Measurements from ENCODE around the gene GRM1. TPM values are rescaled to one million over a fixed set of nuclear protein-coding genes. Genes with fewer than 3 reads are reported as not detected.

GRM1 gene
- total and polyA plus RNA-seq, 2 donors (not counting 1 experiment from before 2014, with no cell fraction given): not detected

DNA sequence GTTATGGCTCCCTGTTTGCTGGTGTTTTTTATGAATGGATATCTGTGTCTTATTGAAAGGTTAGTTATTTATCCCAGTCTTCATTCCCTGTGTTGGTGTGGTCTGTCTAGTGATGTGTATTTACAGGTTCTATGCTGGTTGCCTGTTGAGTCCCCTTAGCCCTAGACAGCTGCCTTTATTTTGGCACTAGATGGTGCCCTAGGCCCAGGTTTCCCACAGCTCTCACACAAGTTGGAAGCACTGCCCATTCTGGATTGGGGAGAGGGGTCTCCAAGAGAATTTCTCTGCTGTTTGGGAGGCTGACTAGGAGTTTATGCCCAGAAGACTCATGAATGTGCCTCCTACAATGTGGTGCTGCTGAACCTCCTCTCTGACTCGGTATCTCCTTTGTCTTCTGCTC lies 12.4 kb downstream of the GRM1 start:
- no peaks in the 10 kb centered on the region for H3K79me2 ChIP-seq (ENCODE audit: control insufficient read depth, insufficient read depth, low read length)
- Mint-ChIP-seq H3K4me3 (no peak overlapping the region), H3K27me3 (no peaks in the 10 kb centered on the region), H3K4me1 (no peaks in the 10 kb centered on the region), H3K9me3 (ENCODE audit: insufficient read depth) (peaks cover 14% of the 10 kb centered on the region), H3K27ac (no peak overlapping the region)
- intact Hi-C loops (cut with micrococcal nuclease): no loop called here
- ChIA-PET CTCF (no interaction called here), POLR2A (no interaction called here)
- no CpG with 5 or more reads among the region's 1 CpG for WGBS (ENCODE audit: insufficient coverage)
- H3K36me3 ChIP-seq (replicated peaks in 1 of 2; ENCODE audit: control extremely low read depth in 1 of 2, control insufficient read depth in 1 of 2, extremely low read depth in 1 of 2, insufficient read depth in 2 of 2, low read length in 1 of 2): no peaks in the 10 kb centered on the region
- DNase-seq (no peak), ATAC-seq (ENCODE audit: low read depth) (no peak)
- H3K4me1 ChIP-seq (ENCODE audit: control insufficient read depth in 2 of 2, insufficient read depth in 2 of 2, low read length in 2 of 2): no peaks in the 10 kb centered on the region
- peaks cover 2 to 8% (median 3%) of the 10 kb centered on the region in 3 donors for H3K9me3 ChIP-seq (ENCODE audit: control extremely low read depth in 1 of 3, control insufficient read depth in 2 of 3, insufficient read depth in 1 of 3, low read length in 2 of 3)
- H3K4me2 ChIP-seq (replicated peaks; ENCODE audit: low read depth, low read length, poor library complexity, severe bottlenecking): no peak overlapping the region
- H3K27ac ChIP-seq (ENCODE audit: low read length in 2 of 2): no peak overlapping the region
- H3K4me3 ChIP-seq (ENCODE audit: control extremely low read depth in 1 of 5, extremely low read depth in 1 of 5, insufficient read depth in 1 of 5, low read depth in 2 of 5, low read length in 4 of 5): no peak overlapping the region
- H2AFZ ChIP-seq (ENCODE audit: insufficient read depth, low read depth, low read length, poor library complexity, severe bottlenecking): no peak overlapping the region
- H3K27me3 ChIP-seq (replicated peaks in 1 of 4; ENCODE audit: control extremely low read depth in 1 of 4, control insufficient read depth in 3 of 4, insufficient read depth in 4 of 4, low read length in 3 of 4): no peaks in the 10 kb centered on the region
- TF ChIP-seq EZH2 (IDR thresholded peaks at IDR 0.05; ENCODE audit: borderline replicate concordance, insufficient read depth, low read depth, low read length, poor library complexity, severe bottlenecking): no peak
- TF ChIP-seq, protein P1, sequence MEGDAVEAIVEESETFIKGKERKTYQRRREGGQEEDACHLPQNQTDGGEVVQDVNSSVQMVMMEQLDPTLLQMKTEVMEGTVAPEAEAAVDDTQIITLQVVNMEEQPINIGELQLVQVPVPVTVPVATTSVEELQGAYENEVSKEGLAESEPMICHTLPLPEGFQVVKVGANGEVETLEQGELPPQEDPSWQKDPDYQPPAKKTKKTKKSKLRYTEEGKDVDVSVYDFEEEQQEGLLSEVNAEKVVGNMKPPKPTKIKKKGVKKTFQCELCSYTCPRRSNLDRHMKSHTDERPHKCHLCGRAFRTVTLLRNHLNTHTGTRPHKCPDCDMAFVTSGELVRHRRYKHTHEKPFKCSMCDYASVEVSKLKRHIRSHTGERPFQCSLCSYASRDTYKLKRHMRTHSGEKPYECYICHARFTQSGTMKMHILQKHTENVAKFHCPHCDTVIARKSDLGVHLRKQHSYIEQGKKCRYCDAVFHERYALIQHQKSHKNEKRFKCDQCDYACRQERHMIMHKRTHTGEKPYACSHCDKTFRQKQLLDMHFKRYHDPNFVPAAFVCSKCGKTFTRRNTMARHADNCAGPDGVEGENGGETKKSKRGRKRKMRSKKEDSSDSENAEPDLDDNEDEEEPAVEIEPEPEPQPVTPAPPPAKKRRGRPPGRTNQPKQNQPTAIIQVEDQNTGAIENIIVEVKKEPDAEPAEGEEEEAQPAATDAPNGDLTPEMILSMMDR (IDR thresholded peaks at IDR 0.05): no peak
- H4K20me1 ChIP-seq (ENCODE audit: control insufficient read depth, insufficient read depth, low read length, poor library complexity, severe bottlenecking): no peaks in the 10 kb centered on the region
- H3K9ac ChIP-seq (ENCODE audit: low read length): no peak overlapping the region

DNA sequence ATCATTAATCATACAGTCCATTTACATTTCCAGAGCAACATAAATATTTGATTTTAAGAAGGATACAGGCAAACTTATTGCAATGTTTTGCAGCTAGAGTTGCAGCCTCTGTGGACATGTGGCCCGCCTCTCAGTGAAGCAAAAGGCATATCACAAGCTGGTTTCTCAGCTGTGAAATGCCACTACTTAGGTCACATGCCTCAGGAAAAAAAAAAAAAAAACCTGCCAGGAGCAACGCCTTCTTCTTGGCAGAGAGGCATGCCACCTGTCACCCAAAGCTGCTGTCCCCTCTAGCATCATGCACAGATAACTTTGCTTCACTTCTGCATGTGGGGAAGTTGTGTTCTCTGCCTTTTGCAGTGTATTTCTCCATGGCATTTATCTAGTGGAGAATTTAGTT lies 18.5 kb downstream of the GRM1 start:
- H3K9ac ChIP-seq (ENCODE audit: low read length): no peak overlapping the region
- intact Hi-C loops (cut with micrococcal nuclease): no loop called here
- H3K79me2 ChIP-seq (ENCODE audit: control insufficient read depth, insufficient read depth, low read length): no peaks in the 10 kb centered on the region
- no peak for ATAC-seq (ENCODE audit: low read depth)
- 100% methylated on average over 1 of the region's 2 CpGs for WGBS (ENCODE audit: insufficient coverage)
- TF ChIP-seq EZH2 (IDR thresholded peaks at IDR 0.05; ENCODE audit: borderline replicate concordance, insufficient read depth, low read depth, low read length, poor library complexity, severe bottlenecking): no peak
- TF ChIP-seq, protein P1 (IDR thresholded peaks at IDR 0.05): no peak
- H4K20me1 ChIP-seq (ENCODE audit: control insufficient read depth, insufficient read depth, low read length, poor library complexity, severe bottlenecking): no peaks in the 10 kb centered on the region
- POLR2A ChIA-PET: no interaction called here
- H2AFZ ChIP-seq (ENCODE audit: insufficient read depth, low read depth, low read length, poor library complexity, severe bottlenecking): no peak overlapping the region
- no peak overlapping the region for H3K4me2 ChIP-seq (replicated peaks; ENCODE audit: low read depth, low read length, poor library complexity, severe bottlenecking)
- H3K27me3 ChIP-seq (replicated peaks in 1 of 4; ENCODE audit: control extremely low read depth in 1 of 4, control insufficient read depth in 3 of 4, insufficient read depth in 4 of 4, low read length in 3 of 4): no peaks in the 10 kb centered on the region
- no peak overlapping the region for H3K27ac ChIP-seq (ENCODE audit: low read length in 2 of 2)
- DNase-seq: no peak
- H3K4me1 Mint-ChIP-seq: no peaks in the 10 kb centered on the region
- no peaks in the 10 kb centered on the region for H3K9me3 ChIP-seq (ENCODE audit: control extremely low read depth in 1 of 3, control insufficient read depth in 2 of 3, insufficient read depth in 1 of 3, low read length in 2 of 3)
- H3K4me3 ChIP-seq (ENCODE audit: control extremely low read depth in 1 of 5, extremely low read depth in 1 of 5, insufficient read depth in 1 of 5, low read depth in 2 of 5, low read length in 4 of 5): no peak overlapping the region
- H3K27me3 Mint-ChIP-seq: no peaks in the 10 kb centered on the region
- H3K4me3 Mint-ChIP-seq: no peak overlapping the region
- H3K9me3 Mint-ChIP-seq (ENCODE audit: insufficient read depth): peaks cover 2% of the 10 kb centered on the region
- no peak overlapping the region for H3K27ac Mint-ChIP-seq
- CTCF ChIA-PET: no interaction called here
- H3K4me1 ChIP-seq (ENCODE audit: control insufficient read depth in 2 of 2, insufficient read depth in 2 of 2, low read length in 2 of 2): no peaks in the 10 kb centered on the region
- H3K36me3 ChIP-seq (replicated peaks in 1 of 2; ENCODE audit: control extremely low read depth in 1 of 2, control insufficient read depth in 1 of 2, extremely low read depth in 1 of 2, insufficient read depth in 2 of 2, low read length in 1 of 2): no peaks in the 10 kb centered on the region

Data from B cell (primary cell).